G401 (cell line): ENCODE results near the gene KCNMA1. TPM values are rescaled to one million over a fixed set of nuclear protein-coding genes. Genes with fewer than 3 reads are reported as not detected.
A peak's percentile ranks its signal among the peaks of the same experiment; 100 is the strongest.

Source experiments
- DNase-seq: peaks from one replicate; pipeline ENCODE4 v3.0.0-alpha.2; 2015; ENCODE audit warnings: low spot score
- in situ Hi-C: cut with HindIII; loops from 2 replicates; pipeline ENCODE4 v1.10.0; 2016; ENCODE audit warnings: low sequenced_read_pairs, mixed read lengths
- total RNA-seq: library from RNA; depleted of rRNA; stranded (reverse); fragments of >200 nt; shearing (Covaris generic); gene quantifications from 2 replicates; pipeline ENCODE4 v1.2.3, GENCODE V29; 2014

Gene KCNMA1
- total RNA-seq, 1 experiment from 2014 or later = 0.81 TPM

- in situ Hi-C loops = no loop called here
- no peak for DNase-seq
Observed at GRCh38 chr10:77016278-77016815, 621.3 kb downstream of the KCNMA1 start.

GRCh38 chr10:77015360-77015759, 622.2 kb downstream of the KCNMA1 start:
- no peak for DNase-seq
- in situ Hi-C loops = no loop called here

GRCh38 chr10:77012812-77013500, 624.7 kb downstream of the KCNMA1 start:
- DNase-seq = no peak
- in situ Hi-C loops = no loop called here

- DNase-seq = no peak
- in situ Hi-C loops = no loop called here
Observed at GRCh38 chr10:77011874-77012811, 625.5 kb downstream of the KCNMA1 start.

GRCh38 chr10:77010430-77010829, 627.2 kb downstream of the KCNMA1 start:
- DNase-seq = no peak
- in situ Hi-C loops = no loop called here

- in situ Hi-C loops = no loop called here
- DNase-seq = no peak
Observed at GRCh38 chr10:77007834-77008233, 629.8 kb downstream of the KCNMA1 start.

GRCh38 chr10:77006836-77007511, 630.6 kb downstream of the KCNMA1 start:
- in situ Hi-C loops = no loop called here
- DNase-seq = no peak

GRCh38 chr10:77005871-77006270, 631.7 kb downstream of the KCNMA1 start:
- in situ Hi-C loops = no loop called here
- DNase-seq = peak; percentile 87

- peak; percentile 67 for DNase-seq
- in situ Hi-C loops = no loop called here
Observed at GRCh38 chr10:77004917-77005564, 632.6 kb downstream of the KCNMA1 start.

- in situ Hi-C loops = no loop called here
Observed at GRCh38 chr10:77002872-77003271, 634.7 kb downstream of the KCNMA1 start.

GRCh38 chr10:77001206-77001605, 636.4 kb downstream of the KCNMA1 start:
- in situ Hi-C loops = no loop called here
- DNase-seq = no peak

More at GRCh38 chr10:77002872-77003271, 634.7 kb downstream of the KCNMA1 start:
- DNase-seq = no peak

GRCh38 chr10:76998451-76998850, 639.2 kb downstream of the KCNMA1 start:
- DNase-seq = no peak
- in situ Hi-C loops = no loop called here

GRCh38 chr10:76997631-76998030, 640.0 kb downstream of the KCNMA1 start:
- no peak for DNase-seq
- in situ Hi-C loops = no loop called here

- DNase-seq = no peak
- in situ Hi-C loops = no loop called here
Observed at GRCh38 chr10:76995023-76995422, 642.6 kb downstream of the KCNMA1 start.

- no peak for DNase-seq
Observed at GRCh38 chr10:76993213-76993612, 644.4 kb downstream of the KCNMA1 start.

GRCh38 chr10:76992467-76992866, 645.1 kb downstream of the KCNMA1 start:
- in situ Hi-C loops = no loop called here
- no peak for DNase-seq

More at GRCh38 chr10:76993213-76993612, 644.4 kb downstream of the KCNMA1 start:
- in situ Hi-C loops = no loop called here

- peak; percentile 14 for DNase-seq
- in situ Hi-C loops = no loop called here
Observed at GRCh38 chr10:76991621-76992020, 646.0 kb downstream of the KCNMA1 start.

GRCh38 chr10:76990561-76990960, 647.0 kb downstream of the KCNMA1 start:
- no peak for DNase-seq
- in situ Hi-C loops = no loop called here
